ENCODE measurements around the gene COA8.
A peak's percentile ranks its signal among the peaks of the same experiment; 100 is the strongest.

Gene COA8

GRCh38 chr14:103548463-103549351 is 14.1 kb upstream of the COA8 start:
- no peak for DNase-seq (ENCODE audit: low read depth in 3 of 3)

GRCh38 chr14:103549361-103550311 is 13.1 kb upstream of the COA8 start:
- no peak for DNase-seq (ENCODE audit: low read depth in 3 of 3)

- no peak for DNase-seq (ENCODE audit: low read depth in 3 of 3)
These were observed 12.1 kb upstream of the COA8 start for GRCh38 chr14:103550451-103551337.

- DNase-seq (ENCODE audit: low read depth in 3 of 3) = no peak
These were observed 11.4 kb upstream of the COA8 start for GRCh38 chr14:103551338-103551762.

- DNase-seq (ENCODE audit: low read depth in 3 of 3) = no peak
These were observed 10.5 kb upstream of the COA8 start for GRCh38 chr14:103552011-103552845.

GRCh38 chr14:103552846-103553210 is 9.9 kb upstream of the COA8 start:
- no peak for DNase-seq (ENCODE audit: low read depth in 3 of 3)

GRCh38 chr14:103555559-103556337 is 7.0 kb upstream of the COA8 start:
- DNase-seq (ENCODE audit: low read depth in 3 of 3) = no peak

GRCh38 chr14:103556946-103557758 is 5.6 kb upstream of the COA8 start:
- DNase-seq (ENCODE audit: low read depth in 3 of 3) = no peak

- no peak for DNase-seq (ENCODE audit: low read depth in 3 of 3)
These were observed 4.5 kb upstream of the COA8 start for GRCh38 chr14:103558071-103558882.

GRCh38 chr14:103559766-103560165 is 3.0 kb upstream of the COA8 start:
- no peak for DNase-seq (ENCODE audit: low read depth in 3 of 3)

- DNase-seq (ENCODE audit: low read depth in 3 of 3) = no peak
These were observed 2.1 kb upstream of the COA8 start for GRCh38 chr14:103560691-103561090.

- DNase-seq (ENCODE audit: low read depth in 3 of 3) = peak in 2 of 3 donors; percentile 22 to 38
These were observed 1.2 kb upstream of the COA8 start for GRCh38 chr14:103561381-103562178.

- DNase-seq (ENCODE audit: low read depth in 3 of 3) = no peak
These were observed 656 bp upstream of the COA8 start for GRCh38 chr14:103562179-103562428.

- DNase-seq (ENCODE audit: low read depth in 3 of 3) = no peak
These were observed 463 bp downstream of the COA8 start for GRCh38 chr14:103563226-103563620.

GRCh38 chr14:103563844-103564505 is 1.2 kb downstream of the COA8 start:
- no peak for DNase-seq (ENCODE audit: low read depth in 3 of 3)

- DNase-seq (ENCODE audit: low read depth in 3 of 3) = no peak
These were observed 6.2 kb downstream of the COA8 start for GRCh38 chr14:103568952-103569351.

GRCh38 chr14:103569408-103569807 is 6.6 kb downstream of the COA8 start:
- DNase-seq (ENCODE audit: low read depth in 3 of 3) = no peak
